CD8-positive, alpha-beta memory T cell (primary cell): ENCODE measurements around the gene ZNF614. TPM values are rescaled to one million over a fixed set of nuclear protein-coding genes. Genes with fewer than 3 reads are reported as not detected.

Source experiments
- CTCF ChIA-PET: fragments of 350-600 bp; sonication (Branson Sonifier 250); formaldehyde crosslinking; loops from one replicate; lab custom pipeline; 2021; ENCODE audit warnings: antibody characterized with exemption; lab: Charles Lee
- POLR2A ChIA-PET: fragments of 350-600 bp; sonication (Branson Sonifier 250); formaldehyde crosslinking; loops from one replicate; lab custom pipeline; 2021; ENCODE audit warnings: antibody characterized with exemption; lab: Charles Lee
- DNase-seq, 5 donors: peaks; one replicate each; pipeline versions ENCODE4 v3.0.0 to v3.0.0-alpha.2; 2020 to 2022; ENCODE audit warnings: mixed read lengths in 1 of 5
- H3K27ac ChIP-seq: one replicate; pipeline ENCODE4 v1.7.0; 2013; ENCODE audit warnings: low read depth, mild to moderate bottlenecking, low read length, moderate library complexity
- H3K27me3 ChIP-seq: 2 replicates; pipeline ENCODE4 v1.7.0; 2013; ENCODE audit warnings: low read length, mild to moderate bottlenecking; ENCODE audit not compliant: insufficient read depth, poor library complexity, severe bottlenecking
- H3K36me3 ChIP-seq: 2 replicates; pipeline ENCODE4 v1.7.0; 2013; ENCODE audit warnings: mild to moderate bottlenecking, low read length, moderate library complexity; ENCODE audit not compliant: insufficient read depth
- H3K4me1 ChIP-seq: 2 replicates; pipeline ENCODE4 v1.7.0; 2013; ENCODE audit warnings: mild to moderate bottlenecking, low read length, moderate library complexity; ENCODE audit not compliant: insufficient read depth
- H3K4me3 ChIP-seq: 2 replicates; pipeline ENCODE4 v1.7.0; 2013; ENCODE audit warnings: mild to moderate bottlenecking, low read length
- H3K9me3 ChIP-seq: 2 replicates; pipeline ENCODE4 v1.7.0; 2013; ENCODE audit warnings: mild to moderate bottlenecking, low read length
- H3K27ac Mint-ChIP-seq, 8 donors: one replicate each; pipeline ENCODE4 v1.8.0; 2020 to 2021; ENCODE audit warnings: mixed read lengths in 8 of 8, mild to moderate bottlenecking in 6 of 8, inconsistent platforms in 3 of 8, moderate library complexity in 3 of 8
- H3K27me3 Mint-ChIP-seq, 2 donors: one replicate each; pipeline ENCODE4 v1.8.0; 2020 to 2021; ENCODE audit warnings: mixed read lengths in 2 of 2, mild to moderate bottlenecking in 1 of 2, moderate library complexity in 1 of 2
- H3K36me3 Mint-ChIP-seq, 3 donors: one replicate each; pipeline ENCODE4 v1.8.0; 2020 to 2021; ENCODE audit warnings: mixed read lengths in 3 of 3, inconsistent platforms in 1 of 3, mild to moderate bottlenecking in 1 of 3
- H3K4me1 Mint-ChIP-seq, 3 donors: one replicate each; pipeline ENCODE4 v1.8.0; 2020 to 2021; ENCODE audit warnings: mixed read lengths in 3 of 3, inconsistent platforms in 1 of 3, mild to moderate bottlenecking in 1 of 3
- H3K4me3 Mint-ChIP-seq, 7 donors: one replicate each; pipeline ENCODE4 v1.8.0; 2020 to 2021; ENCODE audit warnings: mixed read lengths in 7 of 7, mild to moderate bottlenecking in 6 of 7, moderate library complexity in 4 of 7, inconsistent platforms in 2 of 7
- H3K9me3 Mint-ChIP-seq, 5 donors: one replicate each; pipeline ENCODE4 v1.8.0; 2020 to 2022; ENCODE audit warnings: mixed read lengths in 5 of 5, mild to moderate bottlenecking in 3 of 5, moderate library complexity in 2 of 5, inconsistent platforms in 1 of 5
- polyA plus RNA-seq: library from polyadenylated mRNA; unstranded; fragments of 300-500 nt; fragmentation: Illumina TruSeq; gene quantifications from one replicate; pipeline ENCODE4 v1.2.3, GENCODE V29; 2021
- total RNA-seq, 2 experiments: library from RNA; stranded (reverse); gene quantifications; one replicate each; pipeline ENCODE4 v1.2.3, GENCODE V29; 2021

ZNF614 gene
- total and polyA plus RNA-seq, 3 experiments from 2014 or later: 7.2 to 13.0 (median 12.3) TPM

- Mint-ChIP-seq H3K4me1 (no peaks in the 10 kb centered on the region), H3K36me3 (peaks cover 62 to 91% (median 88%) of the 10 kb centered on the region in 3 donors), H3K27me3 (no peaks in the 10 kb centered on the region), H3K4me3 (no peak overlapping the region), H3K9me3 (peaks cover 50 to 96% (median 90%) of the 10 kb centered on the region in 5 donors), H3K27ac (no peak overlapping the region)
- Histone ChIP-seq H3K27ac (no peak overlapping the region), H3K27me3 (no peaks in the 10 kb centered on the region), H3K36me3 (peaks cover 81% of the 10 kb centered on the region), H3K4me1 (no peaks in the 10 kb centered on the region), H3K4me3 (peak overlapping the region; percentile 26), H3K9me3 (peaks cover 75% of the 10 kb centered on the region)
- ChIA-PET POLR2A (no interaction called here), CTCF (interaction anchor here (1.2 kb wide), 1 partner anchor 43 kb away, joined by 3 read pairs; no protein-coding TSS in a partner anchor)
- no peak for DNase-seq
These were observed 57.5 kb downstream of the ZNF614 start for GRCh38 chr19:51970718-51971117.

- Histone ChIP-seq H3K4me1 (no peaks in the 10 kb centered on the region), H3K27ac (no peak overlapping the region), H3K27me3 (no peaks in the 10 kb centered on the region), H3K4me3 (peak overlapping the region; percentile 9), H3K36me3 (peaks cover 52% of the 10 kb centered on the region), H3K9me3 (peaks cover 80% of the 10 kb centered on the region)
- H3K36me3 Mint-ChIP-seq: peaks cover 46 to 83% (median 80%) of the 10 kb centered on the region in 3 donors
- CTCF ChIA-PET: no interaction called here
- POLR2A ChIA-PET: no interaction called here
- peaks cover 59 to 97% (median 91%) of the 10 kb centered on the region in 5 donors for H3K9me3 Mint-ChIP-seq
- H3K27ac Mint-ChIP-seq: peak overlapping the region in 1 of 8 donors; percentile 11
- no peaks in the 10 kb centered on the region for H3K4me1 Mint-ChIP-seq
- no peak for DNase-seq
- no peaks in the 10 kb centered on the region for H3K27me3 Mint-ChIP-seq
- H3K4me3 Mint-ChIP-seq: no peak overlapping the region
These were observed 62.6 kb downstream of the ZNF614 start for GRCh38 chr19:51965583-51965982.

Other genes starting within 250 kb of the ZNF614 start
- gene FPR3, start 233.2 kb downstream of the ZNF614 start, total RNA-seq: 1 to 10 TPM; 1.1 to 1.3 TPM
- gene FPR3, start 233.2 kb downstream of the ZNF614 start, polyA plus RNA-seq: not detected
- gene ZNF577, start 140.4 kb downstream of the ZNF614 start, total RNA-seq: 1 to 10 TPM; 4.6 to 4.8 TPM
- 5.2 TPM for gene ZNF577, start 140.4 kb downstream of the ZNF614 start, polyA plus RNA-seq
- gene ZNF649, start 123.4 kb downstream of the ZNF614 start, total RNA-seq: 10 to 100 TPM; 12.3 to 13.5 TPM
- gene ZNF649, start 123.4 kb downstream of the ZNF614 start, polyA plus RNA-seq: 7.2 TPM
- 1 to 10 TPM; 3.5 to 4.6 TPM for gene ZNF613, start 100.9 kb downstream of the ZNF614 start, total RNA-seq
- gene ZNF613, start 100.9 kb downstream of the ZNF614 start, polyA plus RNA-seq: 3.5 TPM
- 1 to 10 TPM; 9.0 to 10.0 TPM for gene ZNF350, start 41.5 kb downstream of the ZNF614 start, total RNA-seq
- 19.4 TPM for gene ZNF350, start 41.5 kb downstream of the ZNF614 start, polyA plus RNA-seq
- gene ZNF615, start 20.2 kb downstream of the ZNF614 start, total RNA-seq: 1 to 10 TPM; 7.6 to 8.8 TPM
- 9.6 TPM for gene ZNF615, start 20.2 kb downstream of the ZNF614 start, polyA plus RNA-seq
- 10 to 100 TPM; 13.0 to 13.4 TPM for gene ZNF432, start 20.5 kb upstream of the ZNF614 start, total RNA-seq
- 5.8 TPM for gene ZNF432, start 20.5 kb upstream of the ZNF614 start, polyA plus RNA-seq
- 10 to 100 TPM; 14.5 to 15.2 TPM for gene ZNF841, start 67.4 kb upstream of the ZNF614 start, total RNA-seq
- gene ZNF841, start 67.4 kb upstream of the ZNF614 start, polyA plus RNA-seq: 5.7 TPM
- 10 to 100 TPM; 11.2 to 12.6 TPM for gene ZNF616, start 111.6 kb upstream of the ZNF614 start, total RNA-seq
- 4.6 TPM for gene ZNF616, start 111.6 kb upstream of the ZNF614 start, polyA plus RNA-seq
- gene ZNF836, start 143.2 kb upstream of the ZNF614 start, total RNA-seq: 10 to 100 TPM; 10.6 to 12.5 TPM
- 17.1 TPM for gene ZNF836, start 143.2 kb upstream of the ZNF614 start, polyA plus RNA-seq
- gene PPP2R1A, start 161.7 kb upstream of the ZNF614 start, total RNA-seq: 100 to 1,000 TPM; 232 to 250 TPM
- 200 TPM for gene PPP2R1A, start 161.7 kb upstream of the ZNF614 start, polyA plus RNA-seq
- gene ZNF766, start 241.2 kb upstream of the ZNF614 start, total RNA-seq: 10 to 100 TPM; 22.2 to 24.3 TPM
- 69.7 TPM for gene ZNF766, start 241.2 kb upstream of the ZNF614 start, polyA plus RNA-seq